GM19467 (cell line): Measurements from ENCODE around the gene CDC25C.
"Not testable (repeated sequence)": the region's sequence is repeated elsewhere in the genome, so short reads cannot be mapped to it uniquely, and the experiment has no call there.

Experiments used
- ATAC-seq: cut with Tn5 transposase; IDR thresholded peaks from one replicate; pipeline ENCODE4 v1.9.1; 2021; ENCODE audit warnings: mild to moderate bottlenecking, moderate library complexity; ENCODE audit not compliant: unreplicated experiment

The CDC25C gene

DNA sequence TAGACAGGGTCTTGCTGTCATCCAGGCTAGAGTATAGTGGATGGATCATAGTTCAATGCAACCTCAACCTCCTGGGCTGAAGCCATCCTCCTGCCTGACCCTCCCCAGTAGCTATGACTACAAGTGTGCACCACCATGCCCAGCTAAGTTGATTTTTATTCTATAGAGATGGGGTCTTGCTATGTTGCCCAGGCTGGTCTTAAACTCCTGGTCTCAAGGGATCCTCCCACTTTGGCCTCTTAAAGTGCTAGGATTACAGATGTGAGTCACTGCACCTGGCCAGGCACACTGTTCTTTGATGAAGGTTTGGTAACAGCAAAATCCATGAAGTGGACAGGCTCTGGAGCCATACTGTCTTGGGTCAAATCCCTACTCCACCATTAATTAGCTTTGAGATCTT, 50.7 kb downstream of the CDC25C start:
- ATAC-seq, result no peak

DNA sequence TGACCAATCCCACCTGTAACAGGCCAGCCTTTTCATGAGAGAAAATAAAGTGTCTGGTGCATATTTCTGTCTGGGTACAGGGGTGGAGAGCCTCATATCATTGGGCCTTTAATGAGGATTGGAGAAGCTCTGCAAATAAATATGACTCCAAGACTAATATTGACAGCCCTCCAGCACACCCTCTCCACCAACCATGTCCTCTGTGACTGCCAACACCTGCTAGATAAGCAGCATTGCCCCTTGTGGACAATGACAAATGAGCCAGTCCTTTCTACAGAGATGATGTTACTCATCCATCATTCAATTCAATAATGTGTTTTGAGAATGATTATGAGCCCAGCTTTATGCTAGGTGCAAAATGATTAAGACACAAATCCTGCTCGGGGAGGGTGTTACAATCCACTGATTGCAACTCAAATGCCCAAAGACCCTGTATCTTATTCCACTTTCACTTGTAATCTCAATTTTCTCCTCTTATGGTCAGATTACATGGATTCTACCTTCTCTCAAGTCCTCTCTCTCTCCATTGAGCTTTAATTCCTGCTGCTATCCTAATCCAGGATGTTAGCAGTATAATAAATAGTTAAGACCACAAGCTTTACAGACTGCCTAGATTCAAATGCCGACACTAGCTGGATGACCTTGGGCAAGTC, 55.1 kb downstream of the CDC25C start:
- no peak for ATAC-seq

DNA sequence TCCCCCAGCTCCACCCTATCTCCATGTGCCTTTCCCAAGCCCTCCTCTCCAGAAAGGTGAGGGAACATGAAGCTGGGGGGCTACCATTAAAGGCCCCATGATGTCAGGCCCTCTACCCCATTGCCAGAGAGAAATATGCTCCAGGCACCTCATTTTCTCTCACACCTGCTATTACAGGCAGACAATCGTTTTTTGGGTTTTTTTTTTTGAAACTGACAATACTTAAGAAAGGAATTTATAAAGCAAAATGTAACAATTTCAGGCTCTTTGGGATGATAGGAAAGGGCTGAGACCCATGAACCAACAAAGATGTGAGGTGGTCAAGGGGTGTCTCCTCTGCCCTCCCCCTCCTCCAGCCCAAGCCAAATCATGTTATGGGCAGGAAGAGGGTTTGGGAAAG, 55.7 kb downstream of the CDC25C start:
- no peak for ATAC-seq

DNA sequence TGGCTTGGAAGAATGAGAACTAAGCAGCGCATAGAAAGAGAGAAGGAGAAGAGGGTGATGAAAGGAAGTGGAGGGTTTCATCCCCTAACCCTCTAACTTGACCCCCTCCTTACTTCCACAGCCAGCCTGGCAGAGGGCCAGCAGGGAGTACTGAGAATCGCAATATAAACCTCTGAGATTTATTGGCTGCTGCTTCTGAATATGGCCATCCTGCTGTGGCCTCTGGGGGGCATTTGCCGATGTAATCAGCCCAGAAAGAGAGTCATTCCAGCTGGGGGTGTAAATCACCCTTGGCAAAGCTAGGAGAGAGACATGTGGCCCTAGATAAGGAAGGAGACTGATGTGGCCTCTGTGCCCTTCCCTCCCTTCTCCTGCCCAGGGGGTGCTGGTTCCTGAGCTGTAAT, 56.2 kb downstream of the CDC25C start:
- ATAC-seq, result no peak

DNA sequence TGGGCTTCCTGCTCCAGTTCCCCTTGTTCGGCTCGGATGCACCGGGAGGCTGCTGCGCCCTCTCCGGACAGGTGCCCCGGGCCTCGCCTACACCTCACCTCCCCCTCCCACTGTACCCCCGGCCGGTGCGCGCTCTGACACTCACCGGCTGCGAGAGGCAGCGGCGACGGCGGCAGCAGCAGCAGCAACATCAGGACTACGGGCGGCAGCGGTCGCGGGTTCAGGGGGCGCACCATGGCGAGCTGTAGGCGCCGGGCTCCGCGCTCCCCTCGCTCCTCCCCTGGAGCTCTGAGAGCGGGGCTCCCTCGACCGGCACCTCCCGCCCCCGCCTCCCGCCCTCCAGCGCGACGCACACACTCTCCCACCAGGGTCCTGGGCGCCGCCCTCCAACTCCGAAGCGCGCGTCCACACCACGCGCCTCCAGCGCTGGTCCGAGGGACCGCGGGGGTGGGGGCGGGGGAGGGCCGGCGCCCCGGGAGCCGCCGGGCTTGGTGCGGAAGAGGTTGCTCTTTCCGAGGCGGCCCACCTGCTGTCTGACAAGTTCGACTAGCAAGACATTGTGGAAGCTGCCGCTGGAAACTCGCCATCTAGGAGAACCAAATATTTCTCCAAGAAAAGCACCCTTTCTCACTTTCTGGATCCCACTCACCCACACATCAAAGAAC, 57.3 kb downstream of the CDC25C start, which contains the start of gene GFRA3:
TSS of gene GFRA3 (minus strand) at position 433 of the 665 bp plus-strand sequence. CDS start at position 236, 197 bp downstream.
- ATAC-seq, result no peak

DNA sequence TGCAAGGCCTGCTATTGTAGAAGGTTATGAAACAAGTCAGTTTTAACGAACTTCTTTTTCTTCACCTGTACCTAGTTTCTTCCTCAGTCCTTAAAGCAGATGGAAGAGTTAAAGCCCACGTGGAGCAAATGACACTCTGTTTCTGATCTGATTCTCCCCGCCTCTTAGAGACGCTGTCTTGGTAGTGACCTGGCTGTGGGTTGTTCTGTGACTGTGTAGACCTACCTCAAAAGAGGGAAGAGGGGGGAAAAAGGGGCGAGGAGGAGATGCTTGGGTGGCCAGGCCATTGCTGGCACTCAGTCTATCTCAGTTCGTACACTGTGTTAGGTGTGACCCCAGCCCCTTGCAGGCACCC, 57.8 kb downstream of the CDC25C start:
- ATAC-seq, result no peak

DNA sequence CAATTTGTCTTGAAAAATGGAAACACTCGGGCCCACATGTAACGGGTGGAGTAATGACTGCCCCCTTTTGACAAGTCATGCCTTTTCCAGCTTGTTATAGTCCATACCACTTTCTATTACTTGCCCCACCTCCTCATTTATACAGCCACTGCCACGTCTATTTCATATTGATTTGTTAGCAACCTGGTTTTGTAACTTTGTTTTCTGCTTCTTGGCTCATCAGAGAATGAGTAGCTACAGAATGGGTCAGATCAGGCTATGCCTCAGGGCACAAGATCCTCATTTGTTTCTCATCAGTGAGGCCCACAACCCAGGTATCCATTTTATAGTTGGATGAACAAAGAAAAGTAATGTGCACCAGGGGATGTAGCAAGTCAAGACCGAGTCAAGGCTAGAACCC, 58.9 kb downstream of the CDC25C start:
- ATAC-seq, result no peak

DNA sequence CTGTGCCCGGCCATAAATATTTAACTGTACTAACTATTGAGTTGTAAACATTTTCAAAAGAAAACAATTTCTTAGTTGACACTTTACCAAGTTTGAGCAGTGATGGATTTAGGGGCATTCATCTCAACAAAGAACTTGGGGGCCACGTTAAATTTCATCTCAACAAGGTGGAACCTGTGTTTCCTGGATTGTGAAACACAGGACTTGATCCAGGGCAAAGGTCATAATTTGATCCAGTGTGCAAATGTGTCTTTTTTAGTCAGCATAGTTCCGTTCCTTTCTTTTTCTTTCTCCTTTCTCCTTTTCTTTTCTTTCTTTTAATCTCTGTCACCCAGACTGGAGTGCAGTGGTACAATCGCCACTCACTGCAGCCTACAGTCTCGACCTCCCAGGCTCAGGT, 60.3 kb downstream of the CDC25C start:
- no peak for ATAC-seq

DNA sequence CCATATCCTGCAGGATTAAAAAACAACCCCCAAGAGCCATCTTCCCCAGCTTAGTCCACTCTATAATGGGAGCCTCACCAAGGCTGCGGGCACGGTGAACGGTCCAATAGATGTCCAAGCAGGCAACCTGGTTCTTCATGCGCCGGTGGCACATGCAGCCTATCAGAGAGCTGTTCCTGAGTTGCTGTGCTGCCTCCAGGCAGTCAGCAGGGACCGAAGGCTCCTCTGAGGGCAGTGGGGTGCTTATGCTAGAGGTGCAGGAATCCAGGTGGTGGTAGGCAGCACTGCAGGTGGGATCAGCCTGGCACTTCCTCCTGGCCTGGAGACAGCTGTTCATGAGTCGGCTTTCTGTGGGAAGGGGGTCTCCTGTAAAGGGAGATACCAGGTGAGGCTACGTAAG, 67.4 kb downstream of the CDC25C start:
- ATAC-seq, result no peak

DNA sequence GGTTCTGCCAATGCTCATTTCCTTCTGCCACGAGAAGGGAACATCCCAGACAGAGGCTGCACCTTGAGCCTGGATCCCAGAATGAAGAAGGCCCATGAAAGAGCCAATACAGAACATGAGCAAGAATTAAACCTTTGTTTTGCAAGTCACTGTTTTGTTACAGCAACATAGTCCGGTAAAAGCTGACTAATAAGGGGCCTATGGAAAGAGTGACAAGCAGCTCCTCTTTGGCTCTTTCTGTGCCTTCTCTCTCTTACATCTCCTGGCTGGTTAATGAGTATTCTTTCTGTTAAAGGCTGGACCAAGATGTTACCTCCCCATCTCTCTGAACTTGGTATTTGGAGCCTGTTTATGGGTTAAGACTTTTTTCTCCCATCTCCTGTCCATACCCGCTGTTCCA, 68.0 kb downstream of the CDC25C start:
- no peak for ATAC-seq

DNA sequence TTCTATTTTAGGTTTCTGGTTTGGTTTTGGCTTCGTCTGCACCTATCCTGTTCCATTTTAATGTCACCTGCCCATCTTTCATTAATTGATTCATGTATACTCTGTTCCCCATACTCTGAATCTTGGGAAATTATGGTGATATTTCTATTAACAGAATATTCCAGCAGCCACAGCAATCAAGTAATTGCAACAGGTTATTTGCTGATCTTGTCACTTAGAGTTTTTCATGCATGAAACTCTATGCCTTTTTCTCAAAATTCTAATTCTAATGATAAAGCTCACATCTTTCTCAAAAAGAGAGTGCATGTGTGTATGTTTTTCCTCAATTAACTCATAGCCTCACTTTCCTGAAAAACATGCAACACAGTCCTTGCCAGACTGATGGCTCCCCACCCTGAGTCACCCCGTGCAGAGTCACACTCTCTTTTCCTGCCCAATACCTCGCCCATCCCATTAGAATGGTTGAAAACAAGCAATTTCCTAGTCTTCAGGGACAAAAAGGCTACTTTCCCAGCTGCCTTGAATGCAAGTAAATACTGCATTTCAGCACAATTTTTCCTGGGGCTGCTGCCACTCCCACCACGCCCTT, 72.8 kb downstream of the CDC25C start:
- ATAC-seq, result no peak

DNA sequence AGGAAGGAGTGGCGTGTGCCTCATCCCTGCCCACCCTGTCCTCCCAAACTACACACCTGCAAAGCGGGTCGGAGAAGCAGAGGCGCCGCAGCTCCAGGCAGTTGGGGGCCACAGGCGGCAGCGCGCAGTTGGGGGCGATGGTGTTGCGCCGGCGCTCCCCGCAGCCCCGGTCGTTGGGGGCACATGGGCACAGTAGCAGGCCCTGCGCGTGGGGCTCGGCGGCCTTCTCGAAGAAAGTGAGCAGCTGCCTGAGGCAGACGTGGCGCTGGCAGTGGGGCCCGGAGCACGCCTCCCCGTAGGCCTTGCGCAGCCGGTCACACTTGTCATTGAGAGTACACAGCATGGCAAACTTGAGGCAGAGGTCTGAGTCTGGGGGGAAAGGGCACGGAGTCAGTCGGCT, 74.0 kb downstream of the CDC25C start:
- no peak for ATAC-seq

DNA sequence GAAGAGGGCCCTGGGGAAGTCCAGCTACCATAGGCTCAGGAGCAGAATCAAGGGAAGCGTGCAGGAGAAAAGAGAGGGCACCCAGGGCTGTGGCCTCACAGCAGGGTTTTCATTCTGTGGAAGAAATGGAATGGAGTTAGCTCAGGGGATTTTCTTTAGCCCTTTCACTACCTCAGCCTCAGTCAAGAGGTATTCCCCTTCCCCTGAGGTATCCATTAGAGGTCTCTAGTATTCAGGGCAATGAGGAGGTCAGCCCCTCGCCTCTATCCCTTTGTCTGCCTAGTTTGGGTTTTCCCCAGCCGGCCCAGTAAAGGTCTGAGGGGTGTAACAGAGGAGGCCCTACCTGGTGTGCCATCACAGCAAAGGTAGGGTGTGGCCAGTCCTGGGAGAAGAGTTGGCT, 78.7 kb downstream of the CDC25C start:
- ATAC-seq, result no peak

DNA sequence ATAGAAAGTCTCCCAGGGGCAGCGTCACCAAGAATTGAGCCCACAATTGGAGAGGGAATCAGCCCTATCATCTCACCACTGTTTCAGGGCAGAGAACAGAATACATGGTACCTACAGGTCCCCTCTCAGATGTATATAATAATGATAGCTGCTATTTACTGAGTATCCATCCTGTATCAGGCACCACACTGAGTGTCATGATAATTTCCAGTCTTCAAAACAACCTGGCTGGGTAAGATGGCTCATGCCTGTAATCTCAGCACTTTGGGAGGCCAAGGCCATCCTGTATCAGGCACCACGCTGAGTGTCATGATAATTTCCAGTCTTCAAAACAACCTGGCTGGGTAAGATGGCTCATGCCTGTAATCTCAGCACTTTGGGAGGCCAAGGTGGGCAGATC, 83.8 kb downstream of the CDC25C start:
- ATAC-seq, result not testable (repeated sequence)

DNA sequence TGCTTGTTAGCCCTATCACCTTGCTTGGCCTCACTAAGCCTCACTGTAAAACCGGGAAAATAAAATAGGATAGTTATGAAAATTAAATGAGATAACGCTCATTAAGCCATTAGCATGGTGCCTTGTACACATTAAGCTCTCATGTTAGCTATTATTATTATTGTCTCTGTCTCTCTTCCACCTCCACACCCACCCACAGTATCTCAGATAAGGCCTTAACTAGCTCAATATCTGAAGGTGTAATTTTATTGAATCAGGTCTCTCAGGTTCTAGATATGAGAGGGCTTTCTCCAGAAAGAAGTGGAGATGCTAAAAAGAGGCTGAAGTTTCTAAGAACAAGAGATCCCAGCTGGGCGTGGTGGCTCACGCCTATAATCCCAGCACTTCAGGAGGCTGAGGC, 84.8 kb downstream of the CDC25C start:
- ATAC-seq, result no peak

DNA sequence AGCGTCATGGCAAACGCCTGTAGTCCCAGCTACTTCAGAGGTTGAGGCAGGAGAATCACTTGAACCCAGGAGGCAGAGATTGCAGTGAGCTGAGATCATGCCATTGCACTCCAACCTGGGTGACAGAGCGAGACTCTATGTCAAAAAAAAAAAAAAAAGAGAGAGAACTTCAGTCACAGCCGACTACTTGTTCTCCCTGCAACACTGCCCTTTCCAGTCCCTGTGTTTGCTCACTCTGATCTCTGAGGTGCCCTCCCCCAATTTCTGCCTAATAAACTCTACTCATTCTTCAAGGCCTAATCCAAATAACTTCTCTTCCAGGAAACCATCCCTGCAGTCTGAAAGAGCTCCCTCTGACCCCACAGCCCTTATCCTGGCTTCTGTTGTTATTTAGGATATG, 85.3 kb downstream of the CDC25C start:
- ATAC-seq, result no peak

DNA sequence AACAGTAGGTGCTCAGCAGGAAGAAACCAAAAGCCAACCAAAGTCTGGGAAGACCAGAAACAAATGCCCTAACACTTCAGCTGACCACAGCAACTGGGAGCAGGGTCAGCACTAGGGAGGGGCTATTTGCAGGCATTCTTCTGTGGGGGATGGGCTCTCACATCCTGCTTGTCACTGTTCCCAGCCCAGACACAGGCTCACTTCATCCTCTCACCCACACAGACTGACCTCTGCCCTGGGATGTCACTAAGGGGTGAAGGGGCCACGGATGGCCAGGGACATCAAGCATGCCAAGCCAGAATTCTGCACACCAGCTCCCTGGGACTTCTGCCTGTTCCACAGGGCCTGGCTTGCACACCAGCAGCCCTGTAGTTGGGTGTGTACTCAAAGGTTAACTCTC, 85.9 kb downstream of the CDC25C start:
- ATAC-seq, result no peak

DNA sequence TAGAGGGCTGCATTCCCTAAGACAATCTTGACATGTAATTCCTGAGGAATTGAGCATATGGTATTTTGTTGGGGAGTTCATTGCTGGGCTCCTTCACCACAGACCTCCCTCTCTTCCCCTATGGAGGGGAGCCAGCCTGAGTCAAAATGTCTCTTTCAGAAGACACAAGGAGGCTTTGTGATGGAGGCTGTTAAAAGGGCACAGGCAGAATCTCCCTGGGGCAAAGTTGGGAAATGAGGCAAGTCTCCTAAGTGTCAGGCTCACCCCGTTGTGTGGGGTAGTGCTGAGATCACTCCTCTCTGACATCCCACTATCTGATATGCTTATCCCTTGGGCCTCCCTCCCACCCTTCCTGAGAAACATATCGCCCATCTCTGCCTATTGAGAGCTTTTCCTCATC, 87.8 kb downstream of the CDC25C start:
- ATAC-seq, result no peak

DNA sequence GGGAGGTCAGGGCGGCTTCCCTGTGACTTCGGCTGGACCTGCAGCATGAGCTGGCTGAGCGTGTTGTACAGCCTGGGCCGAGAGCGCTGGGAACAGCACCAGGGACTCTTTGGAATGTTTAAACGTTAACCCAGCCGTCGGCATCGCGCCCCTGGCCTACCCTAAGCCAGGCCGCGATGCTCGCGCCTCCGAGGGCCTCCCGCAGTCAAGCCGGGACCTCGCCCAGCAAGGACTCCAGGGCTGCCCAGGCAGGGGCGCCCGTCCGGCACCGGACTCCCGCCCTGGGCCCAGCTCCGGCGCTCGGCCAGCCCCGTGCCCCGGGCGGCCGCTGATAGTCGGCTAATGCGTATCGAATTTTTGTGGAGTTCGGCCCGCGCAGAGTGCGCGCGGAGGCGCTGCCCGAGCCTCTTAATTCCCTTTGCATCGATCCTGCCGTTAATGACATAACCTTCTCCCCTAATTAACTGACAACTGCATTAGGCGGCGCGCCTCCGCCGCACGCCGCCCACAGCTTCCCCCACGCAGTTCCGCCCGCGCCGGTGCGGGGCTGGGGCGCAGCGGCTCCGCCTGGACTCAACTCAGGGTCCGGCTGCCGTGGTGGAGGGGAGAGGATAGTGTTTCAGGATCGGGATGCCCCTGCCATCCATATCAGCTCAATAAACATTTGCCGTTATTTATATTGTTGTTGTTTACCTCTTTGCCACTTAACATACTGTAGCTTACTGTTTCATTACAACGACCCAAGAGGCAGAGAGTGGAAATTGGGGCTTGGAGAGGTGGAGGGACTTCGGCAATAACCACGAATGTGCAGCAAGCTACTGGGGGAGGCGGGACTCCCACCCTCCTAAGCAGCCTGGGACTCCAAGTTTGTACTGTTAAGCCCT, 89.7 kb downstream of the CDC25C start:
- no peak for ATAC-seq

DNA sequence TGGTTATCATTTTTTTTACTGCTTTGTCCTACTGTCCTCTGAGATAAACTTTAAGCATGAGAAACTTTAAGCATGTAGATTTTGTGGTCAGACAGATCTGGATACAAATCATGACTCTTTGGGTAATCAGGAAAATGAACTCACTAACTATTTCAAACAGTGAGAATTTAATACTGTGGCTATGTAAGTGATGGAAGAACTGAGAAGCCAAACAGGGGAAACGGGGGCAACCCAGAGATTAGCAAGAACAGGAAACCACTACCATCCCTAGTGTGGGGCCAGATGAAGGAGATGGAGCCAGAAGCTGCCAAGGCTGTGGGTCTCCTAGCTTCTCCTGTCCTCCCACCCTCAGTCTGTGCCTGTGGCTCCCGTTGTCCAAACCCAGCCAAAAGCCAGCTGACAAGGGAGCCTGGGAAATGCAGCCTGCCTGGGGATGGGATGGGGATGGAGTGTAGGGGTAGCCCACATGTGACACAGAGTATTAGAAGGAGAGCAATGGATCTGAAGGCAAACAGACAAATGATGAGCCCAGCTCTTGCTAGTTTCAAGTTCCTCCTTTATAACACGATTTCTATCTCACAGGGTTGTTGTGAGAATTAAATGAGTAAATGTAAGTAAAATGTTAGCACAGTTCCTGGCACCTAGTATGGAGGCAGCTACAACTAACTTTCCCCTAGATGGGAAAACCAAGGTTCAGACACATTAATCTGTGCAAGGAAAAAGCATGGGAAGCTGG, 90.8 kb downstream of the CDC25C start:
- ATAC-seq, result no peak

DNA sequence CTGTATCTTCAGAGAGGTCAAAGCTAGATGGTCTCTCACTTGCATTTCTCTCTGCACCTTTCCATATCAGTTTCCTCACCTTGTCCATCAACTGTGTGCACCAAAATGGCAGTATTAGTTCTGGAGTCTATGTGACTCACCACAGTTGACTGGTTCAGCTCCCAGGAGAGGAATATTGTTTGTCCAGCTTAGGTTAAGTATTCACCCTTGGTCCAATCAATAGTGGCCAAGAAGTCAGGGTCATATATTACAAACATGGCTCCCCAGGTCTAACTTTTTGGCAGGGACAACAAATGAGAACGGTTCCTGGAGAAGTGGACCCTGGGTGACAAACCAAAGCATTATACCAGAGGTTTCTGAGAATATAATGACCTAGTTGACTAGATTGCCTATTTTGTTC, 93.6 kb downstream of the CDC25C start:
- no peak for ATAC-seq
